22Rv1 (cell line): ENCODE results near the gene PCDH9.

ENCODE experiments used
- H3K27ac ChIP-seq: fragments of 450-650 bp; 2 replicates; pipeline ENCODE4 v1.5.1; 2017
- ZFX ChIP-seq: fragments of 450-650 bp; IDR thresholded peaks from 2 replicates; pipeline ENCODE4 v1.6.1; 2017; ENCODE audit warnings: antibody characterized with exemption, borderline replicate concordance
- TF ChIP-seq, protein P1 (sequence below): fragments of 450-650 bp; IDR thresholded peaks from 2 replicates; pipeline ENCODE4 v1.5.1; 2017; ENCODE audit warnings: mild to moderate bottlenecking

The PCDH9 gene

DNA sequence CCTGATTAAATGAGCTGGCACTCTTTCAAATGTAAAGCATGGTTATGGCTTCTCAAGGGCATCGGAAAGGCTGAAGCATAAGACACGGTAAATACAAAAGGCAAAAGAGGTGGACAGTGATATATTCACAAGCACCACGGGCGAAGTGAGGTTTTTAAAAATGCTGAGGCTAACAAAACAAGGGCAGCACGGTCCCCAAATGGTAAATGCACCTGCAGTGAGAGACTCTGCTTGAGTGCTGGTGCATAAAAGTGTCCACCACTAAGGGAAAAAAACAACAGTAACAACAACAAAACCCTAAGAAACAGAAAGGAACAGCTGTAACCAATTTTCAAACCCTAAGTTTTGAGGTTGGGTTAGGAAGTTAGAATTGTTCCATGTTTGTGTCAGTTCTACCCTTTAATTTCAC, 234.9 kb downstream of the PCDH9 start:
- H3K27ac ChIP-seq: no peak overlapping the region
- TF ChIP-seq, protein P1, sequence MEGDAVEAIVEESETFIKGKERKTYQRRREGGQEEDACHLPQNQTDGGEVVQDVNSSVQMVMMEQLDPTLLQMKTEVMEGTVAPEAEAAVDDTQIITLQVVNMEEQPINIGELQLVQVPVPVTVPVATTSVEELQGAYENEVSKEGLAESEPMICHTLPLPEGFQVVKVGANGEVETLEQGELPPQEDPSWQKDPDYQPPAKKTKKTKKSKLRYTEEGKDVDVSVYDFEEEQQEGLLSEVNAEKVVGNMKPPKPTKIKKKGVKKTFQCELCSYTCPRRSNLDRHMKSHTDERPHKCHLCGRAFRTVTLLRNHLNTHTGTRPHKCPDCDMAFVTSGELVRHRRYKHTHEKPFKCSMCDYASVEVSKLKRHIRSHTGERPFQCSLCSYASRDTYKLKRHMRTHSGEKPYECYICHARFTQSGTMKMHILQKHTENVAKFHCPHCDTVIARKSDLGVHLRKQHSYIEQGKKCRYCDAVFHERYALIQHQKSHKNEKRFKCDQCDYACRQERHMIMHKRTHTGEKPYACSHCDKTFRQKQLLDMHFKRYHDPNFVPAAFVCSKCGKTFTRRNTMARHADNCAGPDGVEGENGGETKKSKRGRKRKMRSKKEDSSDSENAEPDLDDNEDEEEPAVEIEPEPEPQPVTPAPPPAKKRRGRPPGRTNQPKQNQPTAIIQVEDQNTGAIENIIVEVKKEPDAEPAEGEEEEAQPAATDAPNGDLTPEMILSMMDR: no peak
- no peak for TF ChIP-seq ZFX

DNA sequence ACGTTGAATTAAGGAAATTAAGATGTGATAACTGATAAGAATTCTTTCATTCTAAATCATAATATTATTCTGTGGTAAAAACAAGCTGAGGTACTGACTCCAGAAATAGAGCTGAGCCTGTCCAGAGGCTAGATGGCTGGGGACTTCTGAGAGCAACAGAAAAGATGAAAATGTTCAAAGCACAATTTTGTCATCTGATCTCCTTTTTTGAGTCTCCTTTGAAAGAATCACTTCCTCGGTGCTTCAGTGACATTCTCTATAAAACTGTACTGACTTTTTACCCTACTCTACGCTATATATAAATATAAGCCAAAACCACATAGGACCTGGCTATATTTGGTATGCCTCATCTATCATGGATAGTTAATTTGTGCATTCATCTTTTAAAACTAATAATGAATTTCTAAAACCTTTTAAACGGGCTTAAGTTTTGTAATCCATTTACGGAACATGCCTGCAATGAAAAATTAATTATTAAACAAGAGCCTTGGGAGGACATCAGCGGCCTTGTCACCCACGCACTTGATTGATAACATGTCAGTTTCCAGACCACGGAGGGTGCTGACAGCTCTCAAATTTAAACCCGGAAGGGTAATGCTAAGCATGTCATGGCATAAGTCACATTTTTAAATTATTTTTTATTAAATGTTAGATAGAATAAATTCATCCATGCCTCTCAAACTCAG, 235.5 kb downstream of the PCDH9 start:
- TF ChIP-seq, protein P1: peak; percentile 33
- TF ChIP-seq ZFX: no peak
- H3K27ac ChIP-seq: no peak overlapping the region

DNA sequence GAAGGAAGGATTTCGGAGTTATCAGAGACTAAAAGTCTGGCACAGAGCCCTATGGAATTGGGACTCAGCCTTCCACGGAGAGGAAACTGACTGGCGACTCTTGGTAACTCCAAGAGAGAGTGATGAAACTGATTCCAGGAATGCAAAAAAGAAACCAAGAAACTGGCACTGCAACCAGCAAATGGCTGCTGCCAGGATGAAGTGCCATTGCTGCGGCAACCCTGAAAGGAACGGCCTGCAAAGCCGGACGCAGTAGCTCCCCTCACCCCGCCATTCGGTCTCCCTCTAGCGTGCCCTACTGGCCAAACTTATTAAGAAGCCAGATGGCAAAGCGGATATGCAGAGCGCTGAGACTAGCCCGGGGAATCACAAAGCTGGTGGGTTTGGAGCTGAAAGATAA, 236.0 kb downstream of the PCDH9 start:
- no peak for TF ChIP-seq ZFX
- TF ChIP-seq, protein P1: peak; percentile 70
- no peak overlapping the region for H3K27ac ChIP-seq

DNA sequence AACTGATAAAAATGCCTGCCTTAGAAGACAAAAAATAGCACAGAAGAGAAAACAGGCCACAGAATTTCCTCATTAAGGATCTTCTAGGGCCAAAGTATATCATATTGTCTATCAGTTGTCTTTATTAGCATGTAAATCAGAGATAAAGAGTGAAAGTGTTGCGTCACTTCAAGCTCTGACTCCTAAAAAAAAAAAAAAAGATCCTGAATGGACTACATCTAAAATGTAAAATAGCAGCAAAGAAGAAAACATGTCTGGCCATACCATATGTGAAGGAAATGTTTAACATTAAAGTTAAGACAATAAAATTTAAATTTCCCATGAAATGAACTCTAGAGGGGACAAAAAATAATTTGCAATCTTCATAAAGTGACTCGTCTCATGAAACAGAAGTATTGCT, 237.4 kb downstream of the PCDH9 start:
- H3K27ac ChIP-seq: no peak overlapping the region
- TF ChIP-seq, protein P1: no peak
- no peak for TF ChIP-seq ZFX

DNA sequence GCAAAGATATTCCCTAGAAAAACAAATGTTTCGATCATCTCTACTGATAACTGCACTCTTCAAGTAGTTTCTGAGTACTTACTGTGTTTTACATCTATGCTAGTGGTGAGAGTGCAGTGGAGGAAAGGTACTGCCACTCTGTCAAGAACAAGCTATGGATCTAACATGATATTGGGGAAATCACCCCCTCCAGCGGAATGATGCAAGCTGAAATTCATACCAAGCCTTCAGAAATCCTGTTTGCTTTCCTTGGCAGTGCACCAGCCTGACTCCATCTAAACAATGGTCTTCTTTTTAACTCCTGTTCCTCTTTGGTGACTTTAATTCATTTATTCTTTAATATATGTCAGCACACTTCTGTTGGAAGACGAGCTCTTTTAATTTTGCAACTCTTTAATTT, 238.0 kb downstream of the PCDH9 start:
- H3K27ac ChIP-seq: no peak overlapping the region
- TF ChIP-seq, protein P1: no peak
- no peak for TF ChIP-seq ZFX

DNA sequence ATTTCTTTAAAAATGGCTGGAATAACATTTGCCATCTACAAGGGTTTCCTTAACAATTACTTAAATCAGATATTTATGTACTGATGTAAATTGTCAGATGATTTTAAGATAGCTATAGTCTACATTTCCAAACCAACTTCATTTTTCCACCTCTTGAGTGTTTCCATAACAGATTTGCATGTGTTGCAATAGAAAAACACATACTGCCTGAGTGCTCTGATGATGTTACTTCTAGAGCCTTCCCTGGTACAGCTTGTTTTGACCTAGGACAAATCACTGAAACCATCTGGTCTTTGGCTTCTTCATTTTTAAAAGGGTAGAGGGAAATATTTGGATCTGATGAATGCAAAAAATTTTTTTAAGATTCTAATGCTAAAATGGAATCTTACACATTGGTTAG, 245.9 kb downstream of the PCDH9 start:
- H3K27ac ChIP-seq: no peak overlapping the region
- TF ChIP-seq, protein P1: no peak
- no peak for TF ChIP-seq ZFX

DNA sequence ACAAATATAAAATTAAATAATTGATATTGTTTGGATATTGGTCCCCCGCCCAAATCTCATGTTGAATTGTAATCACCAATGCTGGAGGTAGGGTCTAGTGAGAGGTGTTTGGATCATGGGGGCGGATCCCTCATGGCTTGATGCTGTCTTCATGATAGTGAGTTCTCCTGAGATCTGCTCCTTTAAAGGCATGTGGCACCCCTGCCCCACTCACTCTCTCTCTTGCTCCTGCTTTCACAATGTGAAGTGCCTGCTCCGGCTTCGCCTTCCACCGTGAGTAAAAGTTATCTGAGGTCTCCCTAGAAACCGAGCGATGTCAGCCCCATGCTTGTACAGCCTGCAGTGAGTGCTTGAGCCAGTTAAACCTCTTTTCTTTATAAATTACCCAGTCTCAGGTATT, 248.2 kb downstream of the PCDH9 start:
- no peak overlapping the region for H3K27ac ChIP-seq
- no peak for TF ChIP-seq ZFX
- TF ChIP-seq, protein P1: no peak
